Panc1 (cell line): ENCODE data around the gene TNRC6B. TPM values are rescaled to one million over a fixed set of nuclear protein-coding genes. Genes with fewer than 3 reads are reported as not detected.

Experiments
- ATAC-seq: fragments of 200-7000 bp; cut with Tn5 transposase; 2 replicates; pipeline ENCODE4 v1.9.1; 2020; ENCODE audit warnings: mild to moderate bottlenecking, moderate library complexity
- BruUV-seq: library from RNA; stranded (reverse); fragments of 400-500 nt; replicated peaks from 2 replicates; lab custom pipeline; 2021; lab: Mats Ljungman, UMichigan
- CTCF ChIA-PET: fragments of 300-600 bp; sonication (Branson Sonifier 250); formaldehyde crosslinking; loops from one replicate; lab custom pipeline; 2022; ENCODE audit warnings: antibody characterized with exemption; lab: Charles Lee
- POLR2A ChIA-PET: fragments of 300-600 bp; sonication (Branson Sonifier 250); formaldehyde crosslinking; loops from one replicate; lab custom pipeline; 2022; ENCODE audit warnings: antibody characterized with exemption; lab: Charles Lee
- DNase-seq: peaks from one replicate; pipeline ENCODE4 v3.0.0-alpha.2; 2010; ENCODE audit warnings: low read depth, low spot score
- H3K27ac ChIP-seq: 2 replicates; pipeline ENCODE4 v1.5.1; 2011; ENCODE audit warnings: mild to moderate bottlenecking, low read length, inconsistent platforms
- H3K27me3 ChIP-seq: fragments of 200-500 bp; sonication (Bioruptor generic); 2 replicates; pipeline ENCODE4 v1.6.0; 2014; ENCODE audit warnings: low read length, inconsistent platforms; ENCODE audit not compliant: control insufficient read depth, insufficient read depth
- H3K36me3 ChIP-seq: fragments of 200-500 bp; sonication (Bioruptor generic); 2 replicates; pipeline ENCODE4 v1.5.1; 2014; ENCODE audit warnings: inconsistent platforms, mild to moderate bottlenecking, low read length, moderate library complexity; ENCODE audit not compliant: control insufficient read depth, insufficient read depth
- H3K4me1 ChIP-seq: 2 replicates; pipeline ENCODE4 v1.5.1; 2011; ENCODE audit warnings: inconsistent platforms, mild to moderate bottlenecking, low read length, moderate library complexity; ENCODE audit not compliant: control insufficient read depth, insufficient read depth
- H3K4me3 ChIP-seq, 2 experiments: 2 replicates each; pipeline ENCODE4 v1.5.1; 2011 to 2012; ENCODE audit warnings: low read depth in 2 of 2, low read length in 2 of 2, mild to moderate bottlenecking in 2 of 2, inconsistent platforms in 1 of 2, moderate library complexity in 1 of 2
- H3K9me3 ChIP-seq: fragments of 200-500 bp; sonication (Bioruptor generic); 2 replicates; pipeline ENCODE4 v1.5.1; 2014; ENCODE audit warnings: low read depth, mild to moderate bottlenecking, inconsistent platforms, low read length, moderate library complexity; ENCODE audit not compliant: control insufficient read depth, insufficient read depth
- POLR2AphosphoS5 ChIP-seq: IDR thresholded peaks from 2 replicates; pipeline ENCODE4 v1.6.1; 2012; ENCODE audit warnings: mild to moderate bottlenecking, low read depth, low read length, moderate library complexity
- SIN3A ChIP-seq: IDR thresholded peaks from 2 replicates; pipeline ENCODE4 v1.6.1; 2012; ENCODE audit warnings: low read depth, mild to moderate bottlenecking, low read length, moderate library complexity, borderline replicate concordance; ENCODE audit not compliant: insufficient read depth
- TCF7L2 ChIP-seq: IDR thresholded peaks from 2 replicates; pipeline ENCODE4 v1.6.1; 2011; ENCODE audit warnings: mild to moderate bottlenecking, low read depth, low read length, inconsistent platforms
- in situ Hi-C: cut with HindIII; loops from 2 replicates; pipeline ENCODE4 v1.10.0; 2016; ENCODE audit warnings: low sequenced_read_pairs, low pct_unique_long_range_greater_than_20kb
- intact Hi-C: fragments of 100-400 bp; cut with micrococcal nuclease; formaldehyde crosslinking; loops from one replicate; pipeline ENCODE4 v1.10.0; 2022; ENCODE audit not compliant: unreplicated experiment
- total RNA-seq: library from RNA; stranded (reverse); gene quantifications from one replicate; pipeline ENCODE4 v1.2.1, GENCODE V29; 2021; ENCODE audit not compliant: unreplicated experiment
- TF ChIP-seq, protein P1 (sequence below): fragments of 450-650 bp; IDR thresholded peaks from 2 replicates; pipeline ENCODE4 v1.5.1; 2017; ENCODE audit warnings: mild to moderate bottlenecking
- TF ChIP-seq, protein P2 (sequence below), 2 experiments: IDR thresholded peaks; 2 replicates each; pipeline ENCODE4 v1.6.1; 2011 to 2012; ENCODE audit warnings: low read depth in 2 of 2, control low read depth in 1 of 2, low read length in 1 of 2, mild to moderate bottlenecking in 1 of 2, moderate library complexity in 1 of 2; ENCODE audit not compliant: insufficient read depth in 1 of 2

The TNRC6B gene
- total RNA-seq, 1 experiment from 2014 or later: 30.7 TPM

DNA sequence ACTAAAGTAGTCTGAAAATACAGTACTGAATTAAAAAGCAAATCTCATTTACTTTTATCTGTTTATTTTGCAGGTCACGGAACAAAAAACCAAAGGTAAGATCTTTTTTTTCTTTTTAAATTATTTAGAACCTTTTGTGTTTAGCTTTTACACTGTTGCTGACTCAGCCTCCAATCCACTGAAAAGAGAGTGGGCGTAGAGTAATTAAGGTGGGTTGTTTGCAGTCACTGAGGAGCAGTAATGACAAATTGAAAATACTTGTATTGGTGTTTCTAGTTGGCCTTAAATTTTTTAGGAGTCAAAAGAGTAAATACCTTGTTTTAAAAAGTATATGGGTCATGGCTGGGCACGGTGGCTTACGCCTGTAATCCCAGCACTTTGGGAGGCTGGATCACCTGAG lies 73.4 kb downstream of the TNRC6B start:
- no peaks in the 10 kb centered on the region for H3K4me1 ChIP-seq
- no peak overlapping the region for H3K27ac ChIP-seq
- ChIA-PET POLR2A (no interaction called here), CTCF (no interaction called here)
- H3K36me3 ChIP-seq: no peaks in the 10 kb centered on the region
- H3K9me3 ChIP-seq: no peaks in the 10 kb centered on the region
- DNase-seq (no peak), ATAC-seq (no peak)
- H3K27me3 ChIP-seq: no peaks in the 10 kb centered on the region
- BruUV-seq: no TSS peak
- H3K4me3 ChIP-seq: no peak overlapping the region
- intact Hi-C loops: no loop called here
- TF ChIP-seq TCF7L2 (no peak), SIN3A (no peak), POLR2AphosphoS5 (no peak)
- TF ChIP-seq, protein P1, sequence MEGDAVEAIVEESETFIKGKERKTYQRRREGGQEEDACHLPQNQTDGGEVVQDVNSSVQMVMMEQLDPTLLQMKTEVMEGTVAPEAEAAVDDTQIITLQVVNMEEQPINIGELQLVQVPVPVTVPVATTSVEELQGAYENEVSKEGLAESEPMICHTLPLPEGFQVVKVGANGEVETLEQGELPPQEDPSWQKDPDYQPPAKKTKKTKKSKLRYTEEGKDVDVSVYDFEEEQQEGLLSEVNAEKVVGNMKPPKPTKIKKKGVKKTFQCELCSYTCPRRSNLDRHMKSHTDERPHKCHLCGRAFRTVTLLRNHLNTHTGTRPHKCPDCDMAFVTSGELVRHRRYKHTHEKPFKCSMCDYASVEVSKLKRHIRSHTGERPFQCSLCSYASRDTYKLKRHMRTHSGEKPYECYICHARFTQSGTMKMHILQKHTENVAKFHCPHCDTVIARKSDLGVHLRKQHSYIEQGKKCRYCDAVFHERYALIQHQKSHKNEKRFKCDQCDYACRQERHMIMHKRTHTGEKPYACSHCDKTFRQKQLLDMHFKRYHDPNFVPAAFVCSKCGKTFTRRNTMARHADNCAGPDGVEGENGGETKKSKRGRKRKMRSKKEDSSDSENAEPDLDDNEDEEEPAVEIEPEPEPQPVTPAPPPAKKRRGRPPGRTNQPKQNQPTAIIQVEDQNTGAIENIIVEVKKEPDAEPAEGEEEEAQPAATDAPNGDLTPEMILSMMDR: no peak
- TF ChIP-seq, protein P2, sequence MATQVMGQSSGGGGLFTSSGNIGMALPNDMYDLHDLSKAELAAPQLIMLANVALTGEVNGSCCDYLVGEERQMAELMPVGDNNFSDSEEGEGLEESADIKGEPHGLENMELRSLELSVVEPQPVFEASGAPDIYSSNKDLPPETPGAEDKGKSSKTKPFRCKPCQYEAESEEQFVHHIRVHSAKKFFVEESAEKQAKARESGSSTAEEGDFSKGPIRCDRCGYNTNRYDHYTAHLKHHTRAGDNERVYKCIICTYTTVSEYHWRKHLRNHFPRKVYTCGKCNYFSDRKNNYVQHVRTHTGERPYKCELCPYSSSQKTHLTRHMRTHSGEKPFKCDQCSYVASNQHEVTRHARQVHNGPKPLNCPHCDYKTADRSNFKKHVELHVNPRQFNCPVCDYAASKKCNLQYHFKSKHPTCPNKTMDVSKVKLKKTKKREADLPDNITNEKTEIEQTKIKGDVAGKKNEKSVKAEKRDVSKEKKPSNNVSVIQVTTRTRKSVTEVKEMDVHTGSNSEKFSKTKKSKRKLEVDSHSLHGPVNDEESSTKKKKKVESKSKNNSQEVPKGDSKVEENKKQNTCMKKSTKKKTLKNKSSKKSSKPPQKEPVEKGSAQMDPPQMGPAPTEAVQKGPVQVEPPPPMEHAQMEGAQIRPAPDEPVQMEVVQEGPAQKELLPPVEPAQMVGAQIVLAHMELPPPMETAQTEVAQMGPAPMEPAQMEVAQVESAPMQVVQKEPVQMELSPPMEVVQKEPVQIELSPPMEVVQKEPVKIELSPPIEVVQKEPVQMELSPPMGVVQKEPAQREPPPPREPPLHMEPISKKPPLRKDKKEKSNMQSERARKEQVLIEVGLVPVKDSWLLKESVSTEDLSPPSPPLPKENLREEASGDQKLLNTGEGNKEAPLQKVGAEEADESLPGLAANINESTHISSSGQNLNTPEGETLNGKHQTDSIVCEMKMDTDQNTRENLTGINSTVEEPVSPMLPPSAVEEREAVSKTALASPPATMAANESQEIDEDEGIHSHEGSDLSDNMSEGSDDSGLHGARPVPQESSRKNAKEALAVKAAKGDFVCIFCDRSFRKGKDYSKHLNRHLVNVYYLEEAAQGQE (IDR thresholded peaks at IDR 0.05; ENCODE audit: insufficient read depth in 1 of 2, low read depth in 2 of 2, low read length in 1 of 2): no peak
- in situ Hi-C loops: no loop called here

DNA sequence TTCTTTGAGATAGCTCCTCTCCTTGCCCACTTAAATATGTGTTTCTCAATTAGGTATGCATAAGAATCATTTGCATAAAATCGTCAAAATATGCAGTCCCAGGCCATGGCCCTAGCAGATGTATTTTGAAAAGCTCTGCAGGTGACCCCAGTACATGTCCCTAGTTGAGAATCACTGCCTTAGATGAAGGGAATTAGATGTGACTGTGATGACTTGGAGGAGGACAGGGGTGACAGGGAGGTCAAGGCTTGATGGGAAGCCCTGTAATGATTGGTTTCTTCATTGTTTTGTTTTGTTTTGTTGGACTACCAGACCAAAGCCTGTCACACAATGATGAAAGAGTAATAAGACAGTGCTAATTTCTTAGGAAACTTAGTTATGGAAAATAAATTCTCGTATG lies 74.4 kb downstream of the TNRC6B start:
- Histone ChIP-seq H3K27ac (no peak overlapping the region), H3K4me3 (no peak overlapping the region), H3K36me3 (no peaks in the 10 kb centered on the region), H3K27me3 (no peaks in the 10 kb centered on the region), H3K9me3 (no peaks in the 10 kb centered on the region), H3K4me1 (no peaks in the 10 kb centered on the region)
- ATAC-seq: no peak
- ChIA-PET POLR2A (no interaction called here), CTCF (no interaction called here)
- in situ Hi-C loops: no loop called here
- intact Hi-C loops: no loop called here
- no TSS peak for BruUV-seq
- no peak for DNase-seq
- no peak for TF ChIP-seq POLR2AphosphoS5
- no peak for TF ChIP-seq SIN3A
- TF ChIP-seq, protein P2 (IDR thresholded peaks at IDR 0.05; ENCODE audit: insufficient read depth in 1 of 2, low read depth in 2 of 2, low read length in 1 of 2): no peak
